ENCODE results near the gene PLCH1. TPM values are rescaled to one million over a fixed set of nuclear protein-coding genes. Genes with fewer than 3 reads are reported as not detected.

The PLCH1 gene
- total RNA-seq, 1 experiment from 2014 or later = 8.9 TPM

- TF ChIP-seq AR (CRISPR knock-in tag; IDR thresholded peaks at IDR 0.05) (no peak), FOXK1 (CRISPR knock-in tag; IDR thresholded peaks at IDR 0.05) (no peak)
Observed at GRCh38 chr3:155441506-155441905, 303.4 kb downstream of the PLCH1 start (continued).

GRCh38 chr3:155441026-155441425, 303.8 kb downstream of the PLCH1 start:
- no peak for ATAC-seq
- no peak for DNase-seq (ENCODE audit: low spot score)
- Mint-ChIP-seq H3K4me3 (no peak overlapping the region), H3K27me3 (ENCODE audit: low read depth) (no peaks in the 10 kb centered on the region), H3K9me3 (no peaks in the 10 kb centered on the region), H3K27ac (no peak overlapping the region), H3K36me3 (no peaks in the 10 kb centered on the region), H3K4me1 (no peaks in the 10 kb centered on the region)
- ChIA-PET CTCF (no interaction called here), POLR2A (interaction anchor here (0.7 kb wide), 1 partner anchor 157 kb away, joined by 4 read pairs; no protein-coding TSS in a partner anchor)
- TF ChIP-seq ZNF512 (CRISPR knock-in tag; IDR thresholded peaks at IDR 0.05; ENCODE audit: borderline replicate concordance) (no peak), ZNF425 (CRISPR knock-in tag; conservative IDR thresholded peaks at IDR 0.05) (no peak), MYBL2 (CRISPR knock-in tag; IDR thresholded peaks at IDR 0.05) (no peak), IRF2 (CRISPR knock-in tag; IDR thresholded peaks at IDR 0.05; ENCODE audit: borderline replicate concordance, low read depth) (no peak), ZNF138 (CRISPR knock-in tag; conservative IDR thresholded peaks at IDR 0.05) (no peak), GTF2I (CRISPR knock-in tag; conservative IDR thresholded peaks at IDR 0.05) (no peak), RORB (CRISPR knock-in tag; IDR thresholded peaks at IDR 0.05) (no peak), PREB (CRISPR knock-in tag; IDR thresholded peaks at IDR 0.05; ENCODE audit: borderline replicate concordance) (no peak), SP1 (CRISPR knock-in tag; conservative IDR thresholded peaks at IDR 0.05) (no peak), ESRRA (CRISPR knock-in tag; IDR thresholded peaks at IDR 0.05; ENCODE audit: borderline replicate concordance) (no peak), STAT6 (CRISPR knock-in tag; conservative IDR thresholded peaks at IDR 0.05; ENCODE audit: low read depth) (no peak), SOX15 (CRISPR knock-in tag; IDR thresholded peaks at IDR 0.05) (no peak), SMAD3 (CRISPR knock-in tag; IDR thresholded peaks at IDR 0.05; ENCODE audit: borderline replicate concordance) (no peak), ZNF317 (CRISPR knock-in tag; IDR thresholded peaks at IDR 0.05; ENCODE audit: borderline replicate concordance, low read depth) (no peak), ZNF281 (CRISPR knock-in tag; IDR thresholded peaks at IDR 0.05) (no peak), MLX (CRISPR knock-in tag; IDR thresholded peaks at IDR 0.05) (no peak), USF2 (CRISPR knock-in tag; IDR thresholded peaks at IDR 0.05) (no peak), ERG (CRISPR knock-in tag; IDR thresholded peaks at IDR 0.05) (no peak)
